ENCODE measurements around the gene ERN1. TPM values are rescaled to one million over a fixed set of nuclear protein-coding genes. Genes with fewer than 3 reads are reported as not detected.

ERN1 gene
- total RNA-seq, 1 experiment from 2014 or later = 6.5 TPM

GRCh38 chr17:64160378-64160777 lies 30.4 kb upstream of the ERN1 start:
- no peak for ATAC-seq
- H3K27ac Mint-ChIP-seq = no peak overlapping the region
- CTCF ChIA-PET = interaction anchor here (2.2 kb wide), 1 partner anchor 97 kb away, joined by 5 read pairs; no protein-coding TSS in a partner anchor
- H3K4me3 Mint-ChIP-seq = no peak overlapping the region
- no peaks in the 10 kb centered on the region for H3K27me3 Mint-ChIP-seq (ENCODE audit: low read depth)
- H3K4me1 Mint-ChIP-seq = peaks cover 18% of the 10 kb centered on the region
- POLR2A ChIA-PET = no interaction called here
- DNase-seq (ENCODE audit: low spot score) = no peak
- H3K36me3 Mint-ChIP-seq = no peaks in the 10 kb centered on the region
- no peaks in the 10 kb centered on the region for H3K9me3 Mint-ChIP-seq
- TF ChIP-seq ETV6 (CRISPR knock-in tag; IDR thresholded peaks at IDR 0.05) (no peak), FOXJ3 (CRISPR knock-in tag; IDR thresholded peaks at IDR 0.05; ENCODE audit: borderline replicate concordance) (no peak), RORB (CRISPR knock-in tag; IDR thresholded peaks at IDR 0.05) (no peak), CREM (CRISPR knock-in tag; IDR thresholded peaks at IDR 0.05) (no peak), E2F1 (CRISPR knock-in tag; IDR thresholded peaks at IDR 0.05) (no peak), CBFB (CRISPR knock-in tag; IDR thresholded peaks at IDR 0.05; ENCODE audit: low read depth) (no peak), ZNF423 (CRISPR knock-in tag; IDR thresholded peaks at IDR 0.05) (no peak), ZNF532 (CRISPR knock-in tag; IDR thresholded peaks at IDR 0.05; ENCODE audit: borderline replicate concordance) (no peak), ZBTB21 (CRISPR knock-in tag; IDR thresholded peaks at IDR 0.05; ENCODE audit: borderline replicate concordance) (no peak), ZSCAN18 (CRISPR knock-in tag; IDR thresholded peaks at IDR 0.05) (no peak), FOXP1 (CRISPR knock-in tag; IDR thresholded peaks at IDR 0.05; ENCODE audit: borderline replicate concordance) (no peak), AR (CRISPR knock-in tag; IDR thresholded peaks at IDR 0.05) (no peak), ZNF138 (CRISPR knock-in tag; conservative IDR thresholded peaks at IDR 0.05) (no peak)
- TF ChIP-seq, protein P1, sequence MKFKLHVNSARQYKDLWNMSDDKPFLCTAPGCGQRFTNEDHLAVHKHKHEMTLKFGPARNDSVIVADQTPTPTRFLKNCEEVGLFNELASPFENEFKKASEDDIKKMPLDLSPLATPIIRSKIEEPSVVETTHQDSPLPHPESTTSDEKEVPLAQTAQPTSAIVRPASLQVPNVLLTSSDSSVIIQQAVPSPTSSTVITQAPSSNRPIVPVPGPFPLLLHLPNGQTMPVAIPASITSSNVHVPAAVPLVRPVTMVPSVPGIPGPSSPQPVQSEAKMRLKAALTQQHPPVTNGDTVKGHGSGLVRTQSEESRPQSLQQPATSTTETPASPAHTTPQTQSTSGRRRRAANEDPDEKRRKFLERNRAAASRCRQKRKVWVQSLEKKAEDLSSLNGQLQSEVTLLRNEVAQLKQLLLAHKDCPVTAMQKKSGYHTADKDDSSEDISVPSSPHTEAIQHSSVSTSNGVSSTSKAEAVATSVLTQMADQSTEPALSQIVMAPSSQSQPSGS (CRISPR knock-in tag; IDR thresholded peaks at IDR 0.05; ENCODE audit: borderline replicate concordance, low read depth) = no peak
- TF ChIP-seq, protein P2, sequence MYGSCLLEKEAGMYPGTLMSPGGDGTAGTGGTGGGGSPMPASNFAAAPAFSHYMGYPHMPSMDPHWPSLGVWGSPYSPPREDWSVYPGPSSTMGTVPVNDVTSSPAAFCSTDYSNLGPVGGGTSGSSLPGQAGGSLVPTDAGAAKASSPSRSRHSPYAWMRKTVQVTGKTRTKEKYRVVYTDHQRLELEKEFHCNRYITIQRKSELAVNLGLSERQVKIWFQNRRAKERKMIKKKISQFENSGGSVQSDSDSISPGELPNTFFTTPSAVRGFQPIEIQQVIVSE (CRISPR knock-in tag; IDR thresholded peaks at IDR 0.05; ENCODE audit: borderline replicate concordance) = no peak
- TF ChIP-seq, protein P3, sequence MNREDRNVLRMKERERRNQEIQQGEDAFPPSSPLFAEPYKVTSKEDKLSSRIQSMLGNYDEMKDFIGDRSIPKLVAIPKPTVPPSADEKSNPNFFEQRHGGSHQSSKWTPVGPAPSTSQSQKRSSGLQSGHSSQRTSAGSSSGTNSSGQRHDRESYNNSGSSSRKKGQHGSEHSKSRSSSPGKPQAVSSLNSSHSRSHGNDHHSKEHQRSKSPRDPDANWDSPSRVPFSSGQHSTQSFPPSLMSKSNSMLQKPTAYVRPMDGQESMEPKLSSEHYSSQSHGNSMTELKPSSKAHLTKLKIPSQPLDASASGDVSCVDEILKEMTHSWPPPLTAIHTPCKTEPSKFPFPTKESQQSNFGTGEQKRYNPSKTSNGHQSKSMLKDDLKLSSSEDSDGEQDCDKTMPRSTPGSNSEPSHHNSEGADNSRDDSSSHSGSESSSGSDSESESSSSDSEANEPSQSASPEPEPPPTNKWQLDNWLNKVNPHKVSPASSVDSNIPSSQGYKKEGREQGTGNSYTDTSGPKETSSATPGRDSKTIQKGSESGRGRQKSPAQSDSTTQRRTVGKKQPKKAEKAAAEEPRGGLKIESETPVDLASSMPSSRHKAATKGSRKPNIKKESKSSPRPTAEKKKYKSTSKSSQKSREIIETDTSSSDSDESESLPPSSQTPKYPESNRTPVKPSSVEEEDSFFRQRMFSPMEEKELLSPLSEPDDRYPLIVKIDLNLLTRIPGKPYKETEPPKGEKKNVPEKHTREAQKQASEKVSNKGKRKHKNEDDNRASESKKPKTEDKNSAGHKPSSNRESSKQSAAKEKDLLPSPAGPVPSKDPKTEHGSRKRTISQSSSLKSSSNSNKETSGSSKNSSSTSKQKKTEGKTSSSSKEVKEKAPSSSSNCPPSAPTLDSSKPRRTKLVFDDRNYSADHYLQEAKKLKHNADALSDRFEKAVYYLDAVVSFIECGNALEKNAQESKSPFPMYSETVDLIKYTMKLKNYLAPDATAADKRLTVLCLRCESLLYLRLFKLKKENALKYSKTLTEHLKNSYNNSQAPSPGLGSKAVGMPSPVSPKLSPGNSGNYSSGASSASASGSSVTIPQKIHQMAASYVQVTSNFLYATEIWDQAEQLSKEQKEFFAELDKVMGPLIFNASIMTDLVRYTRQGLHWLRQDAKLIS (CRISPR knock-in tag; IDR thresholded peaks at IDR 0.05; ENCODE audit: borderline replicate concordance) = no peak
- TF ChIP-seq, protein P4, sequence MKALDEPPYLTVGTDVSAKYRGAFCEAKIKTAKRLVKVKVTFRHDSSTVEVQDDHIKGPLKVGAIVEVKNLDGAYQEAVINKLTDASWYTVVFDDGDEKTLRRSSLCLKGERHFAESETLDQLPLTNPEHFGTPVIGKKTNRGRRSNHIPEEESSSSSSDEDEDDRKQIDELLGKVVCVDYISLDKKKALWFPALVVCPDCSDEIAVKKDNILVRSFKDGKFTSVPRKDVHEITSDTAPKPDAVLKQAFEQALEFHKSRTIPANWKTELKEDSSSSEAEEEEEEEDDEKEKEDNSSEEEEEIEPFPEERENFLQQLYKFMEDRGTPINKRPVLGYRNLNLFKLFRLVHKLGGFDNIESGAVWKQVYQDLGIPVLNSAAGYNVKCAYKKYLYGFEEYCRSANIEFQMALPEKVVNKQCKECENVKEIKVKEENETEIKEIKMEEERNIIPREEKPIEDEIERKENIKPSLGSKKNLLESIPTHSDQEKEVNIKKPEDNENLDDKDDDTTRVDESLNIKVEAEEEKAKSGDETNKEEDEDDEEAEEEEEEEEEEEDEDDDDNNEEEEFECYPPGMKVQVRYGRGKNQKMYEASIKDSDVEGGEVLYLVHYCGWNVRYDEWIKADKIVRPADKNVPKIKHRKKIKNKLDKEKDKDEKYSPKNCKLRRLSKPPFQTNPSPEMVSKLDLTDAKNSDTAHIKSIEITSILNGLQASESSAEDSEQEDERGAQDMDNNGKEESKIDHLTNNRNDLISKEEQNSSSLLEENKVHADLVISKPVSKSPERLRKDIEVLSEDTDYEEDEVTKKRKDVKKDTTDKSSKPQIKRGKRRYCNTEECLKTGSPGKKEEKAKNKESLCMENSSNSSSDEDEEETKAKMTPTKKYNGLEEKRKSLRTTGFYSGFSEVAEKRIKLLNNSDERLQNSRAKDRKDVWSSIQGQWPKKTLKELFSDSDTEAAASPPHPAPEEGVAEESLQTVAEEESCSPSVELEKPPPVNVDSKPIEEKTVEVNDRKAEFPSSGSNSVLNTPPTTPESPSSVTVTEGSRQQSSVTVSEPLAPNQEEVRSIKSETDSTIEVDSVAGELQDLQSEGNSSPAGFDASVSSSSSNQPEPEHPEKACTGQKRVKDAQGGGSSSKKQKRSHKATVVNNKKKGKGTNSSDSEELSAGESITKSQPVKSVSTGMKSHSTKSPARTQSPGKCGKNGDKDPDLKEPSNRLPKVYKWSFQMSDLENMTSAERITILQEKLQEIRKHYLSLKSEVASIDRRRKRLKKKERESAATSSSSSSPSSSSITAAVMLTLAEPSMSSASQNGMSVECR (CRISPR knock-in tag; IDR thresholded peaks at IDR 0.05; ENCODE audit: borderline replicate concordance) = no peak

Measured in WTC11 (cell line).